Right hindlimb (tissue), 1 donor: ENCODE measurements around the gene CRACDL.
"Not testable (repeated sequence)": the region's sequence is repeated elsewhere in the genome, so short reads cannot be mapped to it uniquely, and the experiment has no call there.

Source experiments
- DNase-seq: peaks from one replicate; pipeline ENCODE4 v3.0.0-alpha.2; 2018

CRACDL gene

DNA sequence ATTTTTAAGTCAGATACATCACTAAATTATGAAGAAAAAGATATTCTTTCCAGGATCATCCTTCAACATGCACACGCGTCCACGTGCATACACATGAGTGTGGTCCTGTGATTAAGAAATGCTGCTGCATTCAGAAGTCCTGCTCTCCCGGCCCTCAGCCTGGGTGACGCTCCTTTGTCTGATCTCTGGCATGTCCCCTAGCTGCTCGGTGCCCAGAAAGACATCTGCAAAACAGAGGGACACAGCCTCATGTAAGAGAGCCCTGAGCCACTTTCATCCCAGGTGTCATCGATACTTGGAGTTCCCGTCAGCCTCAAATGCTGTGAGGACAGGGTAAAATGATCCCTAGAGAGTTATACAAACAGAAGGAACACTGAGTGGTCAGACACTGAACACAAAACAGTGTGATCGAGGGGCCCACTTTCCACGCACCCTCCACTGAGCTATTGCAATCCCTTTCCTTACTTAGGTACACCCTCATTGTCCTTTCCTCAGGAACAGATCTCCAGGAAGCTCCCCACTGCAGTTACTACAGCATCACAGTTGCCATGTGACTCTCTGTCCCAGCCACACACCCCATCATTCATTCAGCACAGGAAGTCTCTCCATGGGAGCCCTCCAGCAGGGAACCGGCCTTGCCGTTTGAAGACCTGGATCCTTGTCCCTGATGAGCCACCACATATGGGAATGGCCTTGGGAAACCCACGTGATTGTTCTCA, 32.1 kb downstream of the CRACDL start:
- no peak for DNase-seq

DNA sequence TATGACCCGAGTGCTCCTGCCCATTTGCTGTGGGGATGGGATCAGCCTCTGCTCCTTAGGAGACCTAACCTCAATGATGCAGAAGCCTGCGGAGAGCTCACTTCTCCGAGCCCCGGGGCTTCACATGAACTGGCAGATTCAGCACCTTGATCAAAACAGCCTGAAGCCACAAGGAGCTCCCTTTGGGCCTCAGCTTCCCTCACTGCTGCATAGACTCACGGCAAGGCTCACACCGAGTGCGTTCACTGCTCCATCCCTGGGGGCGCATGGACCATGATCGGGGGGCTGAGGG, 33.0 kb downstream of the CRACDL start:
- DNase-seq, result no peak

DNA sequence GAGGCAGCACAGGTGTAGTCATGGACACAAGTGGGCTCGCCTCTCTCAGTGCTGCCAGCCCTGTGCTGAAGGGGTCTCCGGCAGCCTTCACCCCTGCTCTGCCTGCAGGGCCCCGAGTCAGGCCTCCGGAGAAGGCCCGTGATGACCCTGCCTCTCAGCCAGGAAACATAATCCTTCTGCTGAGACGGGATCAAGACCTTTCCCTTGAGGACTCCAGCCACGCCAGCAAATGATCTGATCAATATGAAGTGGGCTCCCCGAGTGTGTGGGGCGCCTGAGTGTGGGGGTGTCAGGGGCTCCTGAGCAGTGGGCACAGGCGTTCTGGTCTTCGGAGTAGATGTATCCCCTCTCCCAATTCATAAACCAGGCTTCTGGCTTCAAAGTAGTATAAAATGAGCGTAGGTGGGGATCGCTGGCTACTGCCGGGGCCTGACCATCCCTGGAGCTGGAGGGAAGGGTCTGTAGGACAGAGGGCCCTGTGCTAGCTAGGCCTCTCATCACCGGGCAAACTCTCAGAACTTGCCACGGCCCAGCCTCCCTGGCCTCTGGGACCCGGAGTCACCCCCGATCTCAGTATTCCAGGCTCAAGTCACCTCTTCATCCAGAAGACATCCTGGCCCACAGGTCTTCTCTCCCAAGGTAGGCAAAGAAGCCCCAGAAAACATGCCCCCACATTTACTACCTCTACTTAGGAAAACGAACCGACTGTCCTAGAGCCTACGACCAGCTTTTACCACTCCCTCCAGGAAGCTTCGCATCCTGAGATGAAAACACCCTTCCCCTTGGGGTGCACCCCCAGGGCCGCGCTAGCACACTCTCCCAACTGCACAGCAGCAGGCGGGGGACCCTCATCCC, 33.6 kb downstream of the CRACDL start:
- no peak for DNase-seq

DNA sequence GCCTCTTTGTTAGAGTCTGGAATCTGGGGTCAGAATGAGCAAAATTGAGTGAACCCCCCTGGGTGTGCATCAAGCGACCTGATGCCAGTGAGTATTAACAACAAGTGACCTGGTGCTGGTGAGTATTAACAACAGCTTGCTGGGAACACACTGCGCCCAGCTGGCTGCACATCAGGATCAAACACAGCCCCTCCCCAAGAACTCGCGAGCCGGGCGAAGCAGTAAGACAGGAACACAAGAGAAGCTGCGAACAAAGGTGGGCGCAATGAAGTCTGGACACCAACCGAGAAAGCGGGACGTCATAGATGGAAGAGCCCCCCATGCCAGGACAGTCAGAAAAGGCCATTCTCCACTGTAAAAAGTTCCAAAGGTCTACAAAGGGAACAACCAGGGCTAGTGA, 34.3 kb downstream of the CRACDL start:
- no peak for DNase-seq

DNA sequence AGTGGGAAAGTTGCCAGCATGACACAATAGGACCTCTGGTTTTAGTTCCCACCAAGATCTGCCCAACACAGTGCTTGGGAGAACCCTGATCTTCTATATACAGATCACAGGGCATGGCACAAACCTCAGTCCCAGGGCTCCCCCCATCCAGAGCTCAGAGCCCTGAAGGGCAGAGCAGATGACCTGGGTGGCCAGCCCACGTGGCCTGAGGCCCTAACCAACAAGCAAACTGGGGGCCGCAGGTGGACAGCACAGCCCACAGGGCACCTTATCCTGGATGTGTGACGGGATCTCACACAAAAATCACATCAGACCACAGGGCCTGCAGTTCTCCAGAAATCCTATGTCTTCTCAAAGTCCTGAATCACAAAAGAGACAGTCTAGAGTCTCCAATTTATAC, 34.7 kb downstream of the CRACDL start:
- no peak for DNase-seq

DNA sequence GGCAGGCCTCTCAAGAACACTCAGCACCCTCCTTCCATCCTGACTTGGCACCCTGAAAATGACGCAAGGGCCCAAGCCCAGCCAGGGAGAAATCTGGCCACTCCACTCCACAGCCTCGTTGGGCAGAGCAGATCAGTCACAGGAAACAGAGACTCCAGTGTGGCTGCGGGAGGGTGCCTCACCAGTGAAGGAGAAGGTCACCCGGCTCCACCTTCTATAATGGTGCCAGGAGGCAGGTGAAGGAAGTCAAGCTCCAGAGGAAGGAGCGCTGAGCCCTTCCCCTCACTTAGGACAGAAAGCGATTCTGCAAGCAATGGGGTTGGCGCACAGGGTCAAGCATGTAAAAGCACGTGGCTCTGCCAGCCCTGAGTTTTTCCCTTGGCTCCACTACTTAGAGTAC, 35.3 kb downstream of the CRACDL start:
- no peak for DNase-seq

DNA sequence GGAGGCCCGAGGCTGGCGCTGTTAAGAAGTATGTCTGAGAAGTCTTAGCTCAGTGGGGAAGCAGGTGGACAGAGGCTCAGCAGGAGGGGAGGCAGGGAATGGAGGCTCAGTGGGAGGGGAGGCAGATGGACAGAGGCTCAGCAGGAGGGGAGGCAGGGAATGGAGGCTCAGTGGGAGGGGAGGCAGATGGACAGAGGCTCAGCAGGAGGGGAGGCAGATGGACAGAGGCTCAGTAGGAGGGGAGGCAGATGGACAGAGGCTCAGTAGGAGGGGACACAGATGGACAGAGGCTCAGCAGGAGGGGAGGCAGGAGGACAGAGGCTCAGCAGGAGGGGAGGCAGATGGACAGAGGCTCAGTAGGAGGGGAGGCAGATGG, 36.3 kb downstream of the CRACDL start:
- not testable (repeated sequence) for DNase-seq

DNA sequence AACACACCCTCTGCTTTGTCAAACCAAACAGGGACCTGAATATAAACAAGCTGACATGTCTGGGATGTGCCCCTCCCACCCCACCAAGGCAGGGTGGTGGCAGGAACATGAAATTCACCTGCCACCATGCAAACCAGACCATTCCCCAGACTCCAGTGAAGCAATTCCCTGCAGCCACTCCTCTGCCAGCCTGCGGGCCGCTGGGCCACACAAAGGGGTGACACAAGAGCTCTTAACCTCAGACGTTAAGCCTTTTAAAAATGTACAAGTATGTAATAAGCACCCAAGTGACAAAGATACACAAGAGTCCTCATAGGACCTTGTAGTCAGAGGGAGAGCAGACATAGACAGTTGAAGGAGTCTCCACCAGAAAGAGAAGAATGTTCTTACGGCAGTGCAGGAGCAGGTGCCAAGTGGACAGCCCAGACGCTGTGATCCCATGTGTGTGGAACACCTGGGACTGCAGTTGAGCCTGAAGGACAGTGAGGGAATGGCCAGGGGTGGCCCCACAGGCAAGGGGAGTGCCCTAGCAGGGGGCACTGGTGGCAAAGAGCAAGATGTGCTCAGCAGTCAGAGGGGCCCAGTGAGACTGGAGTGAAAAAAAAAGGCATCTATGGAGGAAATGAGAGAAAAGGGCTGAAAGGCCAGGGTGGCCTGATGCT, 36.9 kb downstream of the CRACDL start:
- DNase-seq, result no peak

DNA sequence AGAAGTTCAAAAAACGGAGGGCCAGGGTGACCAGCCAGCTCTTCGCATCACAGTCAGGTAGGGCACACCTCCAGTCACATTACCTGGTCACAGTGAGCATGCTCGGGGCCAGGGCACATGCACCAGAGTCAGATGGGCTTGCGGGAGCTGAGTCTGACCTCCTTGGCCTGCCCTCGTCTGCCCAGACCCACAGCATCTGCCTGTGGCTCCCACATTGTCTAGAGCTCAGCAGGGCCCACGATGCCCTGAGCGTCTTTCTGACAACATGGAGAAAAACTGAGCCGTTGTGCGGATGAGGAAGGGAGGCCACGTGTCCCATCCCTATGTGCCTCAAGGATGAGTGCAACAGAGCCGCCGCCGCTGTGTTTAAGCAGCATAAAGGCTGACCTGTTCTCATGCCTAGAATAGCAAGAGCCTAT, 37.6 kb downstream of the CRACDL start:
- DNase-seq, result no peak

DNA sequence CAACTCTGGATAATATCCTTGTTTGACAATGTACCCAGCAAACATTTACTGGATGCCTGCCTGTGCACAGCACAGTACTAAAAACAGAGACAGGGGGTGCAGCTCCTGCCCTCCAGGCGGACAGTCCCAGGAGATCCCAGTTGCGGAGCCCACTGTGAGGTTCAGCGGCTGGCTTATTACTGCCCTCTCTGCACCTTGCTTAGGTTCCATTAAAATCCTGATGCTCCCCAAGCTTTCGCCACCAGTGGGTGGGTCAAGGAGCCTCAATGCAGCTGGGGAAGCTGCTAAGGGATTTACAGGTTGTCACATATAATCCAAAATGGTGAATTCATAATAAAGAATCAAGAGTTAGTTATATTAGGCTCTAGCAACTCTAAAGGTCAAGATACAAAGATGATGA, 38.3 kb downstream of the CRACDL start:
- no peak for DNase-seq

DNA sequence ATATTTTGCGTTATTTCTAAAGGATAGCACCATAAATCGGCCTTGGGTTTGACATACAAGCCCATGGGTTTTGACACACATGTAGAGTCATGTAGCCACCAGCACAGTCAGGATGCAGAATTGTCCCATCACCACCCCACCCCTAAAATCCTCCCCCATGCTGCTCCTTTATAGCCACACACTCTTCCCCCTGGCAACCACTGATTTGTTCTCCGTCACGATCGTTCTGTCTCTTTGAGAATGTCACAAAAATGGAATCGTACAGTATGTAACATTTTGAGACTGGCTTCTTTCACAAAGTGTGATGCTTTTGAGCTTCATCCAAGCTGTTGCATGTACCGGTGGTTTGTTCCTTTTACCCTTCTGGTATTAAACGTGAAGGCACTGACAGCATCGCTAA, 39.1 kb downstream of the CRACDL start:
- DNase-seq, result no peak

DNA sequence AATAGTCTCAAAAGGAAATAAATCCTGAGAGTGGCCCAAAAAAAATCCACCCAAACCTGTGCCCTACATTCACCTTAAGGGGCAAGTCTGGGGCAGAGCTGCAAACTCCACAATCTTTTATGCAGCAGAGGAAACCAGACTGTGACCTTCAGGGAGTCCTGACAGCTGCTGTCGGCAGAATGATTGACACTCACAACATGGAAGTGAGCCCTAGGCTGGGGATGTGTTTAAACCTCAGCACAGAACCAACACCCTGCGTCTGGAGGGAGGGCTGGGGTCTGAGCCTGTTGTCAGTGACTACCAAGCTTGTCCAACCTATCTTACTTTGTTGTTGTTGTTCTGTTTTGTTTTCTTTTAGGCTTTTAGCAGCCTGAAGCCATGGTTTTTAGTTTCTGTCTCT, 39.6 kb downstream of the CRACDL start:
- DNase-seq, result no peak

DNA sequence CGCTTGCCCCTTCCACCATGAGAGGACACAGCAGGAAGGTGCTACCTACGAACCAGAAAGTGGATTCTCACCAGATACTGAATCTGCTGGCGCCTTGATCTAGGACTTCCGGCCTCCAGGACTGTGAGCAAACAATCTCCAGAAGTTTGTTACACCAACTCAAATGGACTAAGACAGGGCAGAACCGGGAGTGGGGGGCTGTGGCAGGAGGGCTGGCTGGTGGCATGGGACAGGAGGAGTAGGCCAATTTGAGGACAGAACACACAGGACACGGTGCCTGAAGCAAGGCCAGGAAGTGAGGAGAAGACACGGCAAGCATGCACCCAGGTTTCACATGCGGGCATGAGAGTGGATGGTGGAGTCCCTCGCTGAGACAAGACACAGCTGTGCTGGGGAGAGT, 40.1 kb downstream of the CRACDL start:
- no peak for DNase-seq

DNA sequence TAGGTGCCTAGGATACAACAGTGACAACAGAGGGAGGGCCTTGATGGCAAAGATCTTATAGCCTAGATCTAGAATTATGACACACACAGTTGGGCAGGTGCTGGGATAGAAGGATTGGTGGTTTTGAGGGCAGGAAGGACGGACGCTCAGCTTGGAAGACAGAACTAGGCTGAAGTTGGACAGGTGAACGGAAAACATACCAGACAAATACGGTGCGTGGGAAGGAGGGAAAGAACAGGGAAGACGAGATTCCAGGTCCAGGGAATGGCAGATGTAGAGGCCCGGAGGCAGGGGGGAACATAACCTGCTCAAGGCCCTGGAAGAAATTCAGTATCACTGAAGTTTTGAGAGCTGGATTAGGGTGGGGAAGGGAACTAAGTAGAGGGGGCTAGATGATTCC, 40.8 kb downstream of the CRACDL start:
- no peak for DNase-seq

DNA sequence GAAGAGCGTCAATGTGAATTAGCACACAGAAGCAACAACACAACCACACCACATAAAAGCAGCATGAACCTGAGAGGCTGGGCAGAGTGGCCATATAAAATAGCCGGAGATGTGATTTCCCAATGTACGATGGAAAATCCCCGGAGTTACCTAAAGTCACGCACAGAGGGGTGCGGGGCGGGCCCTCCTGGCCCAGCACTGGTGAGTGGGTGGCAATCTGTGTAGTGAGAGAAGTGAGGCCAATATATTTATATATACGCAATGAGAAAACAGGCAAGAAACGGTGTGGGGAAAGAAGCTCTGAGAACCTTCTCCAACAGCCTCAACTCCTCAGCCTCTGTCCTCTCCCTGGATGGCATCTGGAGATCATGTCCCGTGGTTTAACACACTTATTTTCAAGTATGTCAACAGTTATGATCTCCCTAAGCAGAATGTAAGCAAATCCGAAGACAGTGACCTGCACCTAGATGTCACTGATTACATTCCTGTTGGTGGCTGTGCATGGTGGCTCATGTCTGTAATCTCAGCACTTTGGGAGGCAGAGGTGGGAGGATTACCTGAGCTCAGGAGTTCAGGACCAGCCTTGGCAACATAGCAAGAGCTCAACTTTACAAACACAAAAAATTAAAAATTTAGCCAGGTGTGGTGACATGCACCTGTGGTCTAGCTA, 41.6 kb downstream of the CRACDL start:
- DNase-seq, result no peak

DNA sequence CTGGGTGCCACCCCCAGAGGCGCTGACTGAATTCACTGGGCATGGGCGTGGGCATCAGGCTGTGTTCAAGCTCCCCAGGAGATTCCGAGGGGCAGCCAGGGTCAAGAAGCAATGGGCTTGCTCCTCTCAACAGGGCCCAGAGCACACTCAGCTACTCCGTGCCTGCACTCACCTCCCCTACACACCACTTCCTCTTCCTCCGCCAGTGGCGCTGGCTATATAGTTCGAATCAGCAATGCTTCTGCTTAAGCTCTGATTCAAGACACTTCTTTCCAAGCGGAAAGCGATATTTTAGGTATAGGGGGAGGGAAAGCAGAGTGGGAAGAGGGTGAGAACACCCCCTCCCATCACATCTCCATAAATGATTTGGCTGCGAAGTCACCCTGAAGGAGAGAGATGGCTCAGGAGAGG, 42.1 kb downstream of the CRACDL start:
- DNase-seq, result no peak

DNA sequence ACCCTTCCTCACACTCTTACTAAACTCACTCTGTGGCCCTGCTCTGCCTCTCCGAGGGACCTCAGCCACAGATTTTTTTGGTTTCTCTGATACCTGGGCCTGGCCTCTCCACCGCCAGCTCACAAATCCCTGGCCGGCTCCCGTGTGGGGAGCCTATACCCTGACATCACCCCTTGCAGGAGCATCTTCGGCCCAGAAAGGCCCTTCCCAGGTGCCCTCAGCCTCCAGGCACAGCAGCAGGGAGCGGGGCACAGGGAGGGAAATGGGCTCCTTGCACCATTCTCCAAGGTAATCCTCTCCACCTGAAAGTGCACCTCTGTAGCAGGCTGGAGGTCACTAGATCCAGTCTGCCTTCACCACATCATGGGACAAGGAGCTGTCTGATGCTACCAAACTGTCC, 43.2 kb downstream of the CRACDL start:
- DNase-seq, result no peak

DNA sequence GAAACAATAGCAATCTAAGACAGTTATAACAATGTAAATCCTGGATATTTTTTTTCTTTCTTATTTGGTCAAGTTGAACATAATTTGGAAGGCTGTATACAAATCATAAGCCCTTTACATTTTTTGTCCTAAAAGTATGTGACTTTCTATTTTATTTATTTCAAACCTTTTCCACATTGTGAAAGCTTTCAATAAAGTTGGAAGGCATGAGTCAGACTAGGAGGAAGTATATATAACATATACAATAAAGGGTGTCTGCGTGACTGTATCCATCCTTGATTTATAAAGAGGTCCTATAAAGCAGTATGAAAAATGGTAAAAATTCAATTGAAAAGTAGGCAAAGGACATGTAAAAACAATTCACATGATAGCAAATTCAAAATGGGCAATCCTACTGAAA, 44.4 kb downstream of the CRACDL start:
- no peak for DNase-seq

DNA sequence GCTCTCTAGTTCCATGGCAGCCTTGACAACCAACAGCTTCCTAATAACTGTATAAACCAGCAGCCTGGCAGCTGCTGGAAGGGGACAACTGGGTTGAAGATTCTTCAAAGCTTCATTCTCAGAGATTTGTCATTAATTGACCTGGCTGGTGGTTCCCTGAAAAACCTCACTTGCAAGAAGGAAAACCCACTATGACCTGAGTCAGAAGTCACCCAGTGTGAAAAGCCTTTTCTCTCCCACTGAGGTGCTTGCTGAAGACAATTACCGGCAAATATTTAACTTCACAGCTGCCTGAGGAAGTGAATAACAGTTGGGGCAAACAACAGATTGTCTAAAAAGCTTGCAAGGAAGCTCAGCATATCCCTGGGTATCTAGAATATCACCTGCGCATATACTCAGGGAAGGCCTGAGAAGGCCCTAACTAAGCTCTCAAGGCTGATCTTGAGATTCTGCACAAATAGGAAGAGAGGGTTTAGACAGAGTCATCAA, 49.9 kb downstream of the CRACDL start:
- no peak for DNase-seq

DNA sequence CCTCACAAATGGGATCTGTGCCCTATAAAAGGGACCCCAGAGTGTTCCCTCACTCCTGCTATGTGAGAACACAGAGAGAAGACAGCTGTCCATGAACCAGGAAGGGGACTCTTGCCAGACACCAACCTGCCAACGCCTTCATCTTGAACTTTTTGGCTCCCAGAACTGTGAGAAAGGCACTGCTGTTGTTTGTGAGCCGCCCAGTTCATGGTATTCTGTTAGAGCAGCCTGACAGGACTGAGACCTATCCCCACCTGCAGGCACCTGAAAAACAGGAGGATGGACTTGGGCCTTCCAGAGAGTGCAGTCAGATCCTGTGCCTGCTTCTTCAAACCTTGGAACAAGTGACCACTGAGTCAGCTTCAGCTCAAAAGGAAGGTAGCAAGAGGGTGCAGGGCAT, 51.4 kb downstream of the CRACDL start:
- no peak for DNase-seq

DNA sequence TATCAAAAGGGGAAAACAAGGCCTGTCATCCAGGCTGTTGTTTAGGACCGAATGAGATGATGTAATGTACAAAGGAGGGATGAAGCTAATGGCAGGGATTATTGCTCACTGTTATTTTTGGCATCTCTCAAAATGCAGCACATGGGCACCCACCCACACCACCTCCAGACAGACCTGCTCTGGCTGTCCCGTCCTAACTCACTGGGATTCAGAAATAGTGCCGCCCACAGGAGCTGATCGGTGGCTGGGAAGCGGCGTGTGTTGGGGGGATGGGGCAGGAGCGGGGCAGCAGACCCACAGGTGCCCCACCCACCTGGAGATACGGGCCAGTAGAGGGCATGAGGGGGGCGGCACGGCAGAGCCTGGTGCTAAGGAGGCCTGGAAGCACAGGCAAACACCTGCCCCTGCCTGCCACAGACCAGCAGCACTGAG, 52.2 kb downstream of the CRACDL start:
- no peak for DNase-seq

DNA sequence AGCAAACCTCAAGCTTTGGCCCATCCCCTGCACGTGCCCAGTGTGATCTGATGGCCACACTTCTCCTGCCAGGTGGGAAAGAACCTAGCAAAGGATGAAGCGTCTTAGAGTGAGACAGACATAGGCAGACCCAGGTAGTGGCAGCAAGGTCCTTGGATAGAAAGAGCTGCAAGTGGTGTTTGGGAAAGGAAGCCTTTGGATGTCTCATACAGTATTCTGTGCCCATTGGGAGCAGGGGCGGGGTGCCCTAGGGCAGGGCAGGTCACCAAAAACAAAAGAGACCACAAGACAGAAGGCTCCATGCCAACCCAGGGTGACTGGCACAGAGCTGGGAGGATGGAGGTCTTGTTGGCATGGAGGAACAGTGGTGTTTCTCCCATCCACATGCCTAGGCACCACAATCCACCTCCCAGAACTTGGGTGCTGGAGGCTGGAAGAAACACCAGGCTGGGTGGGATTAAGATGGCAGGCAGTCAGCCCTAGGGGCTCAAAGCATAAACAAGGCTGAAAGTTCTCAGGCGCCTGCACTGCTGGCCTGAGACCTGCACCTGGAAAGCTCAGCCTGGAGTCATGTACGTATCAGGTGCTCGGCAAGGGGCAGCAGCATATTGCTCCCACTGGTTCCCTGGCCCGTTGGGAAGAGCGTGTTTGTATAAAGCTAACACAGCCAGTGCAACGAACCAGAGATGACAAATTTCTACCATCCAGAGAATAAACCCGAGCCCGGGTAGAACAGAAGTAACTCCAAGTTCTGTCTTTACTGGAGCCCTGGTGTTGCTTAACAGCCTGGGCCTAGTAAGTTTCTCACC, 52.9 kb downstream of the CRACDL start:
- DNase-seq, result no peak

DNA sequence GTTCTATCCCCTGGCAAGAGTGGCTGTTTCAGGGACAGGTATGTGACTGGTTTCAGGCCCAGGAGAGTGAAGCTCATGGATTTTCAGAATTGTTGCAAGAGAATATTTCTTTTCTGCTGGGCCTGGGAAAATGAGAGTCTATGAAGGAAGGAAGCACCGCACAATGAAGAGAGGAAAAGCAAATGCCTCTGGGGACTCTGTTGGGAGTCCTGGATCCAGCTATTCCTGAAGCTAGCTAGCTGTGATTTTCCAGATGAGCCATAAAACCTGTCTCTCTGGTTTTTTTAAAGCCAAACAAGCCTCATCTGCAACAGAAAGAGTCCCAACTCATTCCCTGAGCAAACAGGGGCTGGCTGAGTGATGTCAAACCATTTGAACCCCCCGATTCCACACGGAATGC, 53.7 kb downstream of the CRACDL start:
- no peak for DNase-seq
